GM18909 (cell line): ENCODE results near the gene CBFA2T3.

Experiments
- ATAC-seq: cut with Tn5 transposase; IDR thresholded peaks from one replicate; pipeline ENCODE4 v1.9.1; 2021; ENCODE audit warnings: mild to moderate bottlenecking; ENCODE audit not compliant: unreplicated experiment, poor library complexity

Gene CBFA2T3

DNA sequence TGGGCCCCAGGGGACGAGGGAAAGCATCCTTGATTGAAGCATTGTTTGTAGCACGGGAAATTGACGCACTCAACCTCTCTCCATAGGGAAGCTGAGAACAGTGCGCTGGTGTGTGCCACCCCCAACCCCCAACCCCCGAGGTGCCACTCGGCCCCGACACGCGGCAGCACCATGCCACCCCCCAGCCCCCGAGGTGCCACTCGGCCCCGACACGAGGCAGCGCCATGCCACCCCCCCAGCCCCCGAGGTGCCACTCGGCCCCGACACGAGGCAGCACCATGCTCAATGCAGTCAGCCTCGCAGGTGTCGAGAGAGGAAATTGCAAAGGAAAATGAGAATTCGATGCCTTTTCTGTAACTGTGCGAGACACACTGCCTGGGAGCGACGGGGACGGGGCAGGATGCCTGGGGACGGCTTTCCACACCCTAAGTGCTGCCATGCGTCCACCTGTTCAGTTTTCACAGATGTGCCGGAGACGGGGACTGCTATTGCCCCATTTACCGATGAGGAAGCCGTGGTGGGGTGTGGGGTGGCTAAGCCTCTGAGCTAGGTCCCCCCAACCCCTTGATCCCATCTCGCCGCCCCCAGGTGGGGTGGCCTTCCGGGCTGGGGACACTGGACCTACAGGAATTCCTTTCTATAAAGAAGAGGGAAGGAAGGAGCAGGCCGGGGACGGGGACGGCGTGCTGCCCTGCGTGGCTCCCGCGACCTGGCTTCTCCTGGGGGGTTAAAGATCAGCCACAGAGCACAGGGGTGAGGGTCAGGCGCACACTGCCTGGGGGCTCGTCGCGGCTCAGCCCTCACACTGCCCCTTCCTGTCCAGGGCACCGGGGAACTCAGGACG, 9.8 kb downstream of the CBFA2T3 start:
- no peak for ATAC-seq

- ATAC-seq, result no peak
Observed at GRCh38 chr16:88965826-88966480, 11.1 kb downstream of the CBFA2T3 start.

- ATAC-seq, result no peak
Observed at GRCh38 chr16:88965411-88965810, 11.6 kb downstream of the CBFA2T3 start.

- ATAC-seq, result no peak
Observed at GRCh38 chr16:88964636-88965035, 12.4 kb downstream of the CBFA2T3 start.

GRCh38 chr16:88963583-88963982, 13.4 kb downstream of the CBFA2T3 start:
- no peak for ATAC-seq

- ATAC-seq, result no peak
Observed at GRCh38 chr16:88962478-88963152, 14.4 kb downstream of the CBFA2T3 start.

- no peak for ATAC-seq
Observed at GRCh38 chr16:88961011-88961410, 16.0 kb downstream of the CBFA2T3 start.

DNA sequence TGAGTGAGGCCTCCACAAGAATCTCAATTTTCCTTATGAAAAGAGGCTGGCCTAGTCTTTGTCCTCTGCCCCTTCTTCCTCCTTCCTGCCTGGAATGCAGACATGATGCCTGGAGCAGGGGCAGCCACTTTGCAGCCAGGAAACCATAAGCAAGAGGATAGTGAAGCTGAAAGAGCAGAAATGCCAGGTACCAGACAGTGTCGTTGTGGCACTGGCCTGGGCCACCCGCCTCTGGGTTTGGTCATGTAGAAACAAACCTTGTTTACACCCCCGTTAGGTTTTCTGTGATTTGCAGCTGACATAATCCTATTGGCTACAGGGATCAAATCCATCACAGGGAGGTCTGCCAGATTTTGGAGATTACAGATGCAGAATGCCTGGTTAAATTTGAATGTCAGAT, 16.5 kb downstream of the CBFA2T3 start:
- ATAC-seq, result no peak

GRCh38 chr16:88959022-88959421, 18.0 kb downstream of the CBFA2T3 start:
- ATAC-seq, result no peak

GRCh38 chr16:88957887-88958577, 19.0 kb downstream of the CBFA2T3 start:
- ATAC-seq, result no peak

DNA sequence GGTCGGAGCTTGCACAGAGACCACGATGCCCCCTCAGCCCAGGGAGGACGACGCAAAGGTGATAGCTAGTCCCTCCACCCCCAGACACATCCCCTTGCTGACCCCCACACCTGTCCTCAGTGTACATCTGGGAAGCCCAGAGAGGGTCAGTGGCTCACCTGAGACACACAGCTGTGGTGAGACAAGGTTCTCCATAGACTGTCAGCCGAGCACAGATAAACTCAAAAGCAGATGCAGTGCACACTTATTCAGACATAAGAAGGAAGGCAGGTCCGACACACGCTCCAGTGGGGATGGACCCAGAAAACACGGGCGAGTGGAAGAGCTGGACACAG, 19.6 kb downstream of the CBFA2T3 start:
- no peak for ATAC-seq

DNA sequence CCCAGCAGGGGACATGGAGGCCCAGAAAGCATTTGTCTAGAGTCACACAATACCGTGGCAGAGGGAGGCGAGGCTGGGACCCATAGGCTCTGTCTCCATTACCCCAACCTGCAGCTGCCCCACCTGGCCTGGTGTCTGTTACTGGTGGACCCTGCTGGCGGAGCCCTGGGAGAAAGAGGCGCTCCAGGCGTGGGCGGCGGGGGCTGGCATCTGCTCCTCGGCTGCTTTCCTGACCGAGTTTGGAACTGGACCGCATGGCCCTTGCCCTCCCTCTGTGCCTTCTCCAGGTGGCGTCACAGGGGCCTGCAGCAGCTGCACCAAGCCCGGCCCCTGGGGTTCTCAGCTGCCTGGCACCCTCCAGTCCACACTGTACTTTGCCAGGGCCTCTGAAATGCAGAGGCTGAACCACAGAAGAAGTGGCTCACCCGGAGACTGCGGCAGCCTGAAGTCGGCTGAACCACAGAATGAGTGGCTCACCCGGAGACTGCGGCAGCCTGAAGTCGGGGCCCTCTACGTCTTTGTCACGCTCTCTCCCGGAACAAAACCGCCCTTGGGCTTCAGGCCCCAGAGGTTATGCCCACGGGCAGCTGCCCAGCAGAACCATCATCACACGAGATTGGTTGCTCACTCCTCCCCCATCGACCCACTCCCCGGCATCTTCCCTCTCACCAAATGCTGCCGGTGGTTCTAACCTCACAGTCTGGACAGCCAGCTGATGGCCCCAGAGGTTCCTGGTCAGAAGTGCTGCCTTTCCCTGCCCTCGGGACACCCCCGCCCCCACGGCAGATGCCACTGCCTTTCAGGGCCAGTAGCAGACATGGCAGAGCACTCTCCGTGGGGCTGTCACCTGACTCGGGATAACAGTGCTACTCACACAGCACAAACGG, 20.2 kb downstream of the CBFA2T3 start:
- no peak for ATAC-seq

DNA sequence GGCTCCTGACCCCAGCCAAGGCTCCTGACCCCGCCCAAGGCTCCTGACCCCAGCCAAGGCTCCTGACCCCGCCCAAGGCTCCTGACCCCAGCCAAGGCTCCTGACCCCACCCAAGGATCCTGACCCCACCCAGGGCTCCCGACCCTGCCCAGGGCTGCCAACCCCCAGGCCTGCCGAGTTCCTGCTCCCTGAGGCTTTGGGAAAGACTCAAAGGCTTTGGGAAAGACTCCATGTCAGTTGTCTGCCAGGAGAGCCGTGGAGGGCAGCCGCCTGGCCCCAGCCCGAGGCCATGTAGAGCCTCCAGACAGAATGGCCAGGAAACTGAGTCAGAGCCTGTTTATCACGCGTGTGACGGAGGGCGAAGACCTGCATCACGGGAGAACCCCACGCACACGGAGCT, 21.1 kb downstream of the CBFA2T3 start:
- ATAC-seq, result no peak

DNA sequence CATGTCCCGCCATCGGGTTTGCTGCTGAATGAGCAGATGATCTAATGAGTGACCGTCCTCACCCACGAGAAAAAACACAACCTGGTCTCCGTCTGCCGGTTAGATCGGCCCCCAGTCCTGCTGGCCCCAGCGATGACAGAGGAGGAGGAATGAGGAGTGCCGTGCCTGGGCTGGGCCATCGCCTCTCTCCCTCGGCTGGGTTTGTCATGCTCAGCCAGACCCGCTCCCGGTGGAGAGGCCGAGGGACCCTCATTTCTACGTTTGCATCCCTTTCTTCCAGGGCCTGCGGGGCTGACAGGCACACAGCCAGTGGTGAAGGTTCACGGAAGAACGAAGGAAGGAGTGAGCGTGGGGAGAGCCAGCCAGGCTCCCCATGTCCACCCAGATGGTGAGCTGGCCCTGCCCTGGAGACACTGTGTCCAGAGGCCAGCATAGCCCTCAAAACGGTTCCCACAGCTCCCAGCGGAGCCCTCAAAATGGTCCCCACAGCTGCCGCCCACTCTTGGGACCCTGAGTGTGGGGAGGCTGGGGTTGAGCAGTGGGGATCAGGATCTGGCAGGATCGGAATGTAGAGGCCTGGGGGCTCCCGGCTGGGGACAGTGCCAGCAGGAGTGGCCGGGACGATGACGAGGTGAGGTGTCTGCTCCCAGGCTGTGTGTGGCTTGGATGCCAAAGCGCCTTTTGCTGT, 23.9 kb downstream of the CBFA2T3 start:
- no peak for ATAC-seq

DNA sequence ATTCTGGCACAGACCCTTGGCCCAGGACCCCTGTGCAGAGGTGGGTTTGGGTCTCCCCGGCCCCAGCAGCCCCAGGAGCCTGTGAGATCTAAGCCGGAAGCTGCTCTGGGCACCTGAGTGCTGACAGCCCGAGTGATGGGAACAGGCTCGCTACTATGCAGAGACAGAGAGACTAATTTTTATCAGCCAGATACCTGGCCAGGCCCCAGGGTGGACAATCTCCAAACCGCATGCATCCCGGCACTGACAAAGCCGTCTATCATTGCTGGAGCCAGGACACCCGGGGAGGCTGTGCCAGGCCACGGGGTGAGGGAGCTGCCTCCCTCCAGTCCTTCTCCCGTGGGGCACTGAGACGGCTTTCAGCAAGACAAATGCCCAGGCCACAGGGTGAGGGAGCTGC, 25.0 kb downstream of the CBFA2T3 start:
- ATAC-seq, result no peak

DNA sequence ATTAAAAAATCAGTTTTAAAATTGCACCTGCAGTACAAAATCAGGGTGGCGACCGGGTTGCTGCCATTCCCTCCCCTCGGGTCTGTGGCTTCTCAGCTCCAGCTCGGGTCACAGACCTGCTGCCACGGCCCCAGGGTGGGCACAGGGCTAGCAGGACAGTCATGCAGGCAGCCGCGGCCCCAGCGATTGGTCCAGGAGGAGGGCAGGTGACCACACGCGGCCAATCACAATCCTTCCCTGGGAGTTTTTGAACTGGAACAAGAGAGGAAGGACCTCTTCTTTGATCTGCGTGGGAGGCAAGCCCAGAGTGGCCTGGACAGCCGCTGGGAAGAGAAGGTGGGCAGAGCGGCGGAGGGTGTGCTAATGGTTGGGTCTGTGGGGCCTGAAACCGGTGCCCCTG, 25.5 kb downstream of the CBFA2T3 start:
- no peak for ATAC-seq

- no peak for ATAC-seq
Observed at GRCh38 chr16:88948781-88949490, 28.1 kb downstream of the CBFA2T3 start.

GRCh38 chr16:88945473-88945872, 31.5 kb downstream of the CBFA2T3 start:
- no peak for ATAC-seq

DNA sequence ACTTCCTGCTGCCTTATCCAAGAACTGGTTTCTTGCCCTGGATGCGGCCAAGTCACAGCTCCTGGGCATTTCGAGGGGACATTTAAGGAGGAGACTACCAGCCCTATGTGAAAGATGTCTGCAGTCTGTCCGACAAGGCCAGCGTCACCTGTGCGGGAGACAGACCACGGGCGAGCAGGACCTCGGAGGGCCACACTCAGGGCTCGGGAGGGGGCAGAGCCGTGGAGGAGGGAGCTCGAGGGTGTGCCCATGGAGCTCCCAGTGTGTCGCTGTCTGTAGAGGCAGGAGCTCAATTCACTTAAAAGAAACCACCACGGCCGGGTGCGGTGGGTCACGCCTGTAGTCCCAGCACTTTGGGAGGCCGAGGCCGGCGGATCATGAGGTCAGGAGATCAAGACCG, 33.3 kb downstream of the CBFA2T3 start:
- ATAC-seq, result no peak
